PC-9 (cell line): ENCODE measurements around the gene MAJIN.

ENCODE experiments used
- EZH2 ChIP-seq: fragments of 200-600 bp; sonication (generic); IDR thresholded peaks from 2 replicates; pipeline ENCODE4 v1.8.0; 2017; ENCODE audit warnings: antibody characterized with exemption, low read depth
- TF ChIP-seq, protein P1 (sequence below): fragments of 200-600 bp; sonication (generic); conservative IDR thresholded peaks from 2 replicates; pipeline ENCODE4 v1.6.1; 2017; ENCODE audit warnings: mixed run types, antibody characterized with exemption, mild to moderate bottlenecking, moderate library complexity

DNA sequence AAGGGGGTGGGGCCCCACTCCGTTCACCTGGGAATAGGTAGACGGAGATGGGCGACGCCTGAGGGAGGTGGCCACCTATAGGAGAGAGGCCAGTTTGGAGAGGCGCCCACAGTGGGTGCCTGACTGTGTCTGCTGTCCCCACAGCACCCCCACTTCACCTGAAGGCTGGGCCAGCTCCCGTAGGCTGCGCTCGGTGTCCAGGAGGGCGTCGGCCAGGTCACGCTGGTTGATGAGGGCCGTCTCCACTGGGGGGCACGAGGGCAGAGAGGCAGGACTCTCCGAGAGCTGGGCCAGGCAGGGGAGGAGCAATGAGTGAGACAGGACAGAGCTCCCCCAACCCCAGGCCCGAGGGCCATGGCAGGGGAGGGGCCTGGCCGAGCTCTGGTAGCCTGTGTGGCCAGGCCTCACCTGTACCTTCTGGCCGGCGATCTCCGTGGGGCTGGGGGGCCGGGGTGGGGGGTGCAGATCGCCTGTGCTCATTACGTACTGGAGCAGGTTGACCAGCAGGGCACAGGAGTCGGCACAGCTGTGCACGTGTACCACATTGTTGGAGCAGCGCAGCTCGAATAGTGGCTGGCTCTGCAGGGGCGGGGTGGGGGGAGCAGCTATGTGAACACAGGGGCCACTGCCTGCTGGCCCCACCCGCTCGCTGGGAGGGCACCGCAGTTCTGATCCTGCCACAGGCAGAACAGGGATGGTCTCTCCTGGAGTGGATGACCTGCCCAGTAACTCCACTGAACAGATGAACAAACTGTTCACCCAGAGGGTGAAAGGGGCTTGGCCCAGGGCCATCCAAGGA is 69.6 kb downstream of the MAJIN start:
- TF ChIP-seq, protein P1, sequence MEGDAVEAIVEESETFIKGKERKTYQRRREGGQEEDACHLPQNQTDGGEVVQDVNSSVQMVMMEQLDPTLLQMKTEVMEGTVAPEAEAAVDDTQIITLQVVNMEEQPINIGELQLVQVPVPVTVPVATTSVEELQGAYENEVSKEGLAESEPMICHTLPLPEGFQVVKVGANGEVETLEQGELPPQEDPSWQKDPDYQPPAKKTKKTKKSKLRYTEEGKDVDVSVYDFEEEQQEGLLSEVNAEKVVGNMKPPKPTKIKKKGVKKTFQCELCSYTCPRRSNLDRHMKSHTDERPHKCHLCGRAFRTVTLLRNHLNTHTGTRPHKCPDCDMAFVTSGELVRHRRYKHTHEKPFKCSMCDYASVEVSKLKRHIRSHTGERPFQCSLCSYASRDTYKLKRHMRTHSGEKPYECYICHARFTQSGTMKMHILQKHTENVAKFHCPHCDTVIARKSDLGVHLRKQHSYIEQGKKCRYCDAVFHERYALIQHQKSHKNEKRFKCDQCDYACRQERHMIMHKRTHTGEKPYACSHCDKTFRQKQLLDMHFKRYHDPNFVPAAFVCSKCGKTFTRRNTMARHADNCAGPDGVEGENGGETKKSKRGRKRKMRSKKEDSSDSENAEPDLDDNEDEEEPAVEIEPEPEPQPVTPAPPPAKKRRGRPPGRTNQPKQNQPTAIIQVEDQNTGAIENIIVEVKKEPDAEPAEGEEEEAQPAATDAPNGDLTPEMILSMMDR: no peak
- TF ChIP-seq EZH2: no peak
